A549 (cell line): ENCODE measurements around the gene KCNMA1. TPM values are rescaled to one million over a fixed set of nuclear protein-coding genes. Genes with fewer than 3 reads are reported as not detected.

Experiments
- ATAC-seq, 2 experiments: fragments of 200-7000 bp in 1 of 2; fragments of >200 bp in 1 of 2; cut with Nextera tagmentation in 1 of 2; cut with Tn5 transposase in 1 of 2; 3 replicates each; pipeline versions ENCODE4 v1.8.0 to v1.9.1; 2018 to 2020; ENCODE audit warnings: mild to moderate bottlenecking in 1 of 2, moderate library complexity in 1 of 2
- CTCF ChIA-PET: fragments of 300-600 bp; sonication (Branson Sonifier 250); formaldehyde crosslinking; extraction: SDS; loops from one replicate; lab custom pipeline; 2021; ENCODE audit warnings: antibody characterized with exemption, inconsistent platforms; lab: Yijun Ruan, JAX
- POLR2A ChIA-PET: fragments of 350-600 bp; formaldehyde crosslinking; extraction: SDS; loops from one replicate; lab custom pipeline; 2021; ENCODE audit warnings: antibody characterized with exemption, inconsistent platforms; lab: Yijun Ruan, JAX
- DNase-seq, 2 experiments: peaks; one replicate each; pipeline versions ENCODE4 v3.0.0 to v3.0.0-alpha.2; 2011 to 2016; ENCODE audit warnings: low read depth in 1 of 2, low spot score in 1 of 2
- FAIRE-seq: peaks from 2 replicates; lab custom pipeline; 2011; peaks lifted over from hg19 to GRCh38; lab: Jason Lieb, UNC
- H3K27ac ChIP-seq, 2 experiments: fragments of >200 bp; sonication (Bioruptor Twin); formaldehyde crosslinking; 3 replicates each; pipeline ENCODE4 v1.5.1; 2016 to 2017
- H3K4me1 ChIP-seq: fragments of >200 bp; sonication (Bioruptor Twin); formaldehyde crosslinking; 3 replicates; pipeline ENCODE4 v1.6.1; 2016
- H3K4me2 ChIP-seq: fragments of >200 bp; sonication (Bioruptor Twin); formaldehyde crosslinking; 3 replicates; pipeline ENCODE4 v1.6.1; 2016
- H3K4me3 ChIP-seq: fragments of >200 bp; sonication (Bioruptor Twin); formaldehyde crosslinking; 3 replicates; pipeline ENCODE4 v1.5.1; 2016
- H3K9me3 ChIP-seq: fragments of >200 bp; sonication (Bioruptor Twin); formaldehyde crosslinking; 3 replicates; pipeline ENCODE4 v1.6.1; 2016
- BCL3 ChIP-seq: fragments of >200 bp; sonication (Bioruptor Twin); formaldehyde crosslinking; IDR thresholded peaks from 3 replicates; pipeline ENCODE4 v1.6.1; 2016
- CBX2 ChIP-seq: fragments of 200-600 bp; sonication (generic); IDR thresholded peaks from 2 replicates; pipeline ENCODE4 v1.6.1; 2016; ENCODE audit warnings: low read depth, mild to moderate bottlenecking, borderline replicate concordance
- CHD4 ChIP-seq: fragments of 200-600 bp; sonication (generic); IDR thresholded peaks from 2 replicates; pipeline ENCODE4 v1.6.1; 2016; ENCODE audit warnings: antibody characterized with exemption, mild to moderate bottlenecking, borderline replicate concordance
- CTCF ChIP-seq: fragments of >200 bp; sonication (Bioruptor Twin); formaldehyde crosslinking; IDR thresholded peaks from 3 replicates; pipeline ENCODE4 v1.5.1; 2016
- EHMT2 ChIP-seq: fragments of 200-600 bp; sonication (generic); IDR thresholded peaks from 2 replicates; pipeline ENCODE4 v1.6.1; 2016; ENCODE audit warnings: antibody characterized with exemption, low read depth, mild to moderate bottlenecking, moderate library complexity
- ELK1 ChIP-seq: fragments of 150-350 bp; IDR thresholded peaks from 2 replicates; pipeline ENCODE4 v1.6.1; 2014; ENCODE audit warnings: low read depth, mild to moderate bottlenecking, low read length
- EP300 ChIP-seq, 2 experiments: fragments of >200 bp; sonication (Bioruptor Twin); formaldehyde crosslinking; IDR thresholded peaks; 2 replicates in 1 of 2; 3 replicates in 1 of 2; pipeline ENCODE4 v1.6.1; 2016 to 2017
- FOSB ChIP-seq: fragments of 250-450 bp; sonication (Bioruptor Pico); IDR thresholded peaks from 2 replicates; pipeline ENCODE4 v1.5.0; 2020; ENCODE audit warnings: mild to moderate bottlenecking, moderate library complexity
- GATA3 ChIP-seq: IDR thresholded peaks from 2 replicates; pipeline ENCODE4 v1.6.1; 2012; ENCODE audit warnings: borderline replicate concordance
- HES2 ChIP-seq: fragments of >200 bp; sonication (Bioruptor Twin); formaldehyde crosslinking; IDR thresholded peaks from 2 replicates; pipeline ENCODE4 v1.6.1; 2016
- HMGXB4 ChIP-seq: fragments of 250-450 bp; sonication (Bioruptor Pico); IDR thresholded peaks from 2 replicates; pipeline ENCODE4 v1.5.0; 2021; ENCODE audit warnings: mild to moderate bottlenecking, moderate library complexity, borderline replicate concordance
- KDM1A ChIP-seq: fragments of 200-600 bp; sonication (generic); IDR thresholded peaks from 2 replicates; pipeline ENCODE4 v1.6.1; 2016; ENCODE audit warnings: low read depth, mild to moderate bottlenecking
- MAFK ChIP-seq: fragments of 450-650 bp; IDR thresholded peaks from 2 replicates; pipeline ENCODE4 v1.6.1; 2014; ENCODE audit not compliant: partially characterized antibody
- NPAS2 ChIP-seq: fragments of 250-450 bp; sonication (Bioruptor Pico); IDR thresholded peaks from 2 replicates; pipeline ENCODE4 v1.8.0; 2022; ENCODE audit warnings: mild to moderate bottlenecking, moderate library complexity, borderline replicate concordance
- PBX3 ChIP-seq: IDR thresholded peaks from 2 replicates; pipeline ENCODE4 v1.6.1; 2012
- POLR2AphosphoS2 ChIP-seq: conservative IDR thresholded peaks from 2 replicates; pipeline ENCODE4 v1.6.1; 2012; ENCODE audit warnings: low read length, improper control_type of control experiment, inconsistent platforms
- RCOR1 ChIP-seq: fragments of 150-350 bp; IDR thresholded peaks from 2 replicates; pipeline ENCODE4 v1.6.1; 2014; ENCODE audit warnings: antibody characterized with exemption, low read length, low read depth
- RFX5 ChIP-seq: fragments of 450-650 bp; IDR thresholded peaks from 2 replicates; pipeline ENCODE4 v1.7.1; 2014; ENCODE audit warnings: antibody characterized with exemption, mild to moderate bottlenecking, moderate library complexity
- SREBF2 ChIP-seq: fragments of 450-650 bp; IDR thresholded peaks from 2 replicates; pipeline ENCODE4 v1.6.1; 2014; ENCODE audit warnings: mild to moderate bottlenecking, moderate library complexity
- USF2 ChIP-seq: fragments of 450-650 bp; IDR thresholded peaks from 2 replicates; pipeline ENCODE4 v1.6.1; 2014; ENCODE audit warnings: antibody characterized with exemption
- ZC3H11A ChIP-seq: fragments of 450-650 bp; IDR thresholded peaks from 2 replicates; pipeline ENCODE4 v1.6.1; 2014; ENCODE audit warnings: antibody characterized with exemption, mild to moderate bottlenecking
- ZFP36 ChIP-seq: fragments of 450-650 bp; IDR thresholded peaks from 2 replicates; pipeline ENCODE4 v1.6.1; 2014; ENCODE audit warnings: borderline replicate concordance; ENCODE audit not compliant: partially characterized antibody
- ZSCAN20 ChIP-seq: fragments of 250-450 bp; sonication (Bioruptor Pico); IDR thresholded peaks from 2 replicates; pipeline ENCODE4 v1.8.0; 2022; ENCODE audit warnings: mild to moderate bottlenecking, moderate library complexity
- WGBS: methylation state at CpG from one replicate; pipeline ENCODE4 v1.1.6; 2017; ENCODE audit errors: missing lambda C conversion rate; 5-methylcytosine and 5-hydroxymethylcytosine counted together
- polyA plus RNA-seq, 4 experiments: library from polyadenylated mRNA; depleted of rRNA in 3 of 4; stranded (reverse); fragments of >200 nt; fragmentation: RNase III in 1 of 4; extraction: RNeasy Plus Mini Kit Qiagen cat#74134 plus additional on column Dnase treatment in 1 of 4; gene quantifications; 2 replicates in 3 of 4; 3 replicates in 1 of 4; pipeline ENCODE4 v1.2.3, GENCODE V29; 2011 to 2017

KCNMA1 gene
- polyA plus RNA-seq, 2 of the 4 experiments (the other 2 are of a cell fraction), result 14.9 to 30.6 TPM

- ATAC-seq, result no peak
- Histone ChIP-seq H3K27ac (no peak overlapping the region), H3K4me1 (peaks cover 16% of the 10 kb centered on the region), H3K4me3 (no peak overlapping the region), H3K9me3 (no peaks in the 10 kb centered on the region), H3K4me2 (no peak overlapping the region)
- WGBS, result 85% methylated on average over 1 of the region's 1 CpG
- CTCF ChIA-PET, result interaction anchor here (0.7 to 0.9 kb wide), 2 partner anchors 18 to 31 kb away, joined by 3 to 4 read pairs; no protein-coding TSS in a partner anchor
- TF ChIP-seq CHD4, result no peak
- TF ChIP-seq ZSCAN20, result no peak
- no peak for TF ChIP-seq EHMT2
- TF ChIP-seq HMGXB4 (CRISPR knock-in tag), result no peak
- TF ChIP-seq, all 56 proteins: peak for 0
- POLR2A ChIA-PET, result no interaction called here
- DNase-seq, result no peak
- no peak for FAIRE-seq
These were observed 162.1 kb downstream of the KCNMA1 start for GRCh38 chr10:77475522-77475921.

- ATAC-seq, result no peak
- ChIA-PET CTCF (interaction anchor here (0.7 kb wide), 2 partner anchors 18 to 21 kb away, joined by 3 to 4 read pairs; no protein-coding TSS in a partner anchor), POLR2A (no interaction called here)
- DNase-seq, result no peak
- no peak overlapping the region for H3K27ac ChIP-seq
- 76% methylated on average over 5 of the region's 5 CpGs for WGBS
- no peak for TF ChIP-seq HES2
- TF ChIP-seq FOSB (CRISPR knock-in tag), result no peak
- no peak for TF ChIP-seq RFX5
- no peak for TF ChIP-seq MAFK
- no peak for TF ChIP-seq BCL3
- no peak for TF ChIP-seq USF2
- no peak for TF ChIP-seq SREBF2
- no peak for TF ChIP-seq CBX2
- no peak for TF ChIP-seq GATA3
- no peak for TF ChIP-seq ZC3H11A
- H3K4me3 ChIP-seq, result no peak overlapping the region
- FAIRE-seq, result no peak
- H3K4me1 ChIP-seq, result peaks cover 15% of the 10 kb centered on the region
- no peak overlapping the region for H3K4me2 ChIP-seq
- no peaks in the 10 kb centered on the region for H3K9me3 ChIP-seq
These were observed 162.7 kb downstream of the KCNMA1 start for GRCh38 chr10:77474939-77475338.

- POLR2A ChIA-PET, result no interaction called here
- no peak for ATAC-seq
- TF ChIP-seq ZFP36, result no peak
- no peak for TF ChIP-seq CTCF
- TF ChIP-seq POLR2AphosphoS2, result no peak
- no peak for TF ChIP-seq PBX3
- no peak for TF ChIP-seq ZC3H11A
- no peak for TF ChIP-seq RCOR1
- TF ChIP-seq EP300 (IDR thresholded peaks at IDR 0.05), result no peak
- TF ChIP-seq KDM1A, result no peak
- TF ChIP-seq NPAS2 (CRISPR knock-in tag), result no peak
- TF ChIP-seq HMGXB4 (CRISPR knock-in tag), result no peak
- TF ChIP-seq ELK1, result no peak
- Histone ChIP-seq H3K27ac (no peak overlapping the region), H3K4me3 (no peak overlapping the region), H3K9me3 (no peaks in the 10 kb centered on the region), H3K4me1 (peaks cover 12% of the 10 kb centered on the region), H3K4me2 (no peak overlapping the region)
- CTCF ChIA-PET, result interaction anchor here (0.7 kb wide), 1 partner anchor 20 kb away, joined by 3 read pairs; no protein-coding TSS in a partner anchor
- FAIRE-seq, result no peak
- no peak for DNase-seq
- 88% methylated on average over 7 of the region's 7 CpGs for WGBS
These were observed 163.2 kb downstream of the KCNMA1 start for GRCh38 chr10:77474386-77474785.
